PFSK-1 (cell line): ENCODE results near the gene TMPRSS3.

Experiments
- FOXP2 ChIP-seq: optimal IDR thresholded peaks from 2 replicates; pipeline ENCODE3; 2011; ENCODE audit warnings: borderline replicate concordance, control low read depth, inconsistent platforms; ENCODE audit not compliant: insufficient read depth; ENCODE audit errors: extremely low read length, extremely low read depth
- POLR2AphosphoS5 ChIP-seq: IDR thresholded peaks from 2 replicates; pipeline ENCODE4 v1.6.1; 2012; ENCODE audit warnings: low read depth, mild to moderate bottlenecking, control low read depth, low read length, moderate library complexity
- REST ChIP-seq, 2 experiments: IDR thresholded peaks; 2 replicates each; pipeline versions ENCODE4 v1.6.1 to v1.8.0; 2011 to 2012; ENCODE audit warnings: low read depth in 2 of 2, low read length in 2 of 2, control low read depth in 1 of 2, inconsistent platforms in 1 of 2, mild to moderate bottlenecking in 1 of 2, moderate library complexity in 1 of 2; ENCODE audit not compliant: insufficient read depth in 1 of 2
- SIN3A ChIP-seq: IDR thresholded peaks from 2 replicates; pipeline ENCODE4 v1.6.1; 2012; ENCODE audit warnings: mild to moderate bottlenecking, low read length, moderate library complexity, borderline replicate concordance; ENCODE audit not compliant: insufficient read depth
- TAF1 ChIP-seq: IDR thresholded peaks from 2 replicates; pipeline ENCODE4 v1.6.1; 2012; ENCODE audit warnings: low read length, control low read depth, borderline replicate concordance; ENCODE audit not compliant: insufficient read depth

Gene TMPRSS3

GRCh38 chr21:42349420-42350317 lies 46.2 kb downstream of the TMPRSS3 start:
- no peak for TF ChIP-seq TAF1
- no peak for TF ChIP-seq REST (IDR thresholded peaks at IDR 0.05; ENCODE audit: insufficient read depth in 1 of 2, low read depth in 2 of 2, low read length in 2 of 2)
- no peak for TF ChIP-seq FOXP2
- TF ChIP-seq POLR2AphosphoS5 = no peak
- no peak for TF ChIP-seq SIN3A

- TF ChIP-seq FOXP2 (no peak), REST (IDR thresholded peaks at IDR 0.05; ENCODE audit: insufficient read depth in 1 of 2, low read depth in 2 of 2, low read length in 2 of 2) (no peak), POLR2AphosphoS5 (no peak), TAF1 (no peak), SIN3A (no peak)
Observed at GRCh38 chr21:42348762-42349161, 47.1 kb downstream of the TMPRSS3 start.

- TF ChIP-seq TAF1 (no peak), FOXP2 (no peak), REST (IDR thresholded peaks at IDR 0.05; ENCODE audit: insufficient read depth in 1 of 2, low read depth in 2 of 2, low read length in 2 of 2) (no peak), SIN3A (no peak), POLR2AphosphoS5 (no peak)
Observed at GRCh38 chr21:42347601-42348327, 48.1 kb downstream of the TMPRSS3 start.

GRCh38 chr21:42346866-42347600 lies 48.8 kb downstream of the TMPRSS3 start:
- TF ChIP-seq POLR2AphosphoS5 (no peak), FOXP2 (no peak), SIN3A (no peak), REST (IDR thresholded peaks at IDR 0.05; ENCODE audit: insufficient read depth in 1 of 2, low read depth in 2 of 2, low read length in 2 of 2) (no peak), TAF1 (no peak)
